SK-N-SH (cell line): Measurements from ENCODE around the gene IQCN. TPM values are rescaled to one million over a fixed set of nuclear protein-coding genes. Genes with fewer than 3 reads are reported as not detected.

ENCODE experiments used
- CTCF ChIA-PET: fragments of 300-600, 350-600 bp; formaldehyde crosslinking; extraction: SDS; loops from one replicate; lab custom pipeline; 2021; lab: Yijun Ruan, JAX
- POLR2A ChIA-PET: fragments of 350-600 bp; sonication (Branson Sonifier 250); formaldehyde crosslinking; extraction: SDS; loops from one replicate; lab custom pipeline; 2020; ENCODE audit warnings: antibody characterized with exemption, inconsistent platforms; lab: Yijun Ruan, JAX
- DNase-seq: peaks from one replicate; pipeline ENCODE4 v3.0.0; 2012
- H2AFZ ChIP-seq: fragments of 200-600 bp; sonication (generic); 2 replicates; pipeline ENCODE4 v1.8.1; 2016; ENCODE audit warnings: antibody characterized with exemption, mild to moderate bottlenecking, low read depth
- H3F3A ChIP-seq: fragments of 200-600 bp; sonication (generic); replicated peaks from 2 replicates; pipeline ENCODE3; 2016; ENCODE audit warnings: antibody characterized with exemption, mild to moderate bottlenecking; ENCODE audit not compliant: insufficient read depth
- H3K27ac ChIP-seq, 2 experiments: fragments of 200-500 bp in 1 of 2; fragments of 200-600 bp in 1 of 2; sonication (Bioruptor generic) in 1 of 2; sonication (generic), shearing (Covaris generic) in 1 of 2; 2 replicates each; pipeline versions ENCODE4 v1.5.1 to v1.6.1; 2014 to 2016; ENCODE audit warnings: low read depth in 2 of 2, inconsistent platforms in 1 of 2, low read length in 1 of 2, mild to moderate bottlenecking in 1 of 2, mixed read lengths in 1 of 2
- H3K27me3 ChIP-seq: fragments of 200-600 bp; sonication (generic), shearing (Covaris generic); 2 replicates; pipeline ENCODE4 v1.6.1; 2016; ENCODE audit warnings: mixed run types; ENCODE audit not compliant: insufficient read depth
- H3K36me3 ChIP-seq, 2 experiments: fragments of 200-500 bp in 1 of 2; fragments of 200-600 bp in 1 of 2; sonication (Bioruptor generic) in 1 of 2; sonication (generic) in 1 of 2; replicated peaks in 1 of 2; 2 replicates each; pipeline versions ENCODE3 to v1.5.1; 2014 to 2016; ENCODE audit warnings: low read length in 1 of 2, mild to moderate bottlenecking in 1 of 2; ENCODE audit not compliant: insufficient read depth in 2 of 2, control insufficient read depth in 1 of 2
- H3K4me1 ChIP-seq, 2 experiments: fragments of 200-500 bp in 1 of 2; fragments of 200-600 bp in 1 of 2; sonication (Bioruptor generic) in 1 of 2; sonication (generic), shearing (Covaris generic) in 1 of 2; 2 replicates each; pipeline versions ENCODE4 v1.5.1 to v1.6.1; 2014 to 2016; ENCODE audit warnings: low read depth in 1 of 2, low read length in 1 of 2, mixed run types in 1 of 2; ENCODE audit not compliant: insufficient read depth in 2 of 2, control insufficient read depth in 1 of 2
- H3K4me2 ChIP-seq: fragments of 200-600 bp; sonication (generic), shearing (Covaris generic); 2 replicates; pipeline ENCODE4 v1.6.1; 2017; ENCODE audit warnings: mixed run types
- H3K4me3 ChIP-seq, 2 experiments: fragments of 200-500 bp in 1 of 2; fragments of 200-600 bp in 1 of 2; sonication (Bioruptor generic) in 1 of 2; sonication (generic), shearing (Covaris generic) in 1 of 2; 2 replicates each; pipeline versions ENCODE4 v1.5.1 to v1.8.1; 2014 to 2016; ENCODE audit warnings: low read depth in 2 of 2, inconsistent platforms in 1 of 2, low read length in 1 of 2, mild to moderate bottlenecking in 1 of 2, mixed read lengths in 1 of 2, moderate library complexity in 1 of 2
- H3K79me2 ChIP-seq: fragments of 200-600 bp; sonication (generic); 2 replicates; pipeline ENCODE4 v1.8.1; 2017; ENCODE audit warnings: mild to moderate bottlenecking; ENCODE audit not compliant: insufficient read depth
- H3K9ac ChIP-seq: fragments of 200-600 bp; sonication (generic); 2 replicates; pipeline ENCODE4 v1.6.1; 2017; ENCODE audit warnings: mixed run types
- H3K9me2 ChIP-seq: fragments of 200-600 bp; sonication (generic); 2 replicates; pipeline ENCODE4 v1.6.1; 2017; ENCODE audit warnings: mixed run types
- H3K9me3 ChIP-seq: fragments of 200-600 bp; sonication (generic); 2 replicates; pipeline ENCODE4 v1.6.1; 2017; ENCODE audit warnings: mixed run types, mild to moderate bottlenecking, moderate library complexity
- H4K20me1 ChIP-seq: fragments of 200-600 bp; sonication (generic); 2 replicates; pipeline ENCODE4 v1.6.1; 2017; ENCODE audit warnings: mild to moderate bottlenecking, mixed run types; ENCODE audit not compliant: insufficient read depth
- CHD2 ChIP-seq: fragments of 150-350 bp; IDR thresholded peaks from 2 replicates; pipeline ENCODE4 v1.6.1; 2018; ENCODE audit warnings: low read length; ENCODE audit not compliant: partially characterized antibody
- EP300 ChIP-seq, 2 experiments: IDR thresholded peaks; 2 replicates each; pipeline versions ENCODE4 v1.4.0 to v1.6.1; 2012; ENCODE audit warnings: borderline replicate concordance in 1 of 2, low read depth in 1 of 2, low read length in 1 of 2
- FOXJ3 ChIP-seq: sonication (generic); formaldehyde crosslinking; IDR thresholded peaks from 2 replicates; pipeline ENCODE4 v1.5.1; 2020; ENCODE audit warnings: mild to moderate bottlenecking, missing genetic modification reagents
- FOXM1 ChIP-seq: IDR thresholded peaks from 2 replicates; pipeline ENCODE4 v1.4.0; 2012; ENCODE audit warnings: low read depth, mild to moderate bottlenecking
- GABPA ChIP-seq: IDR thresholded peaks from 2 replicates; pipeline ENCODE4 v1.4.0; 2012; ENCODE audit warnings: low read depth, mild to moderate bottlenecking
- MAX ChIP-seq: IDR thresholded peaks from 2 replicates; pipeline ENCODE4 v1.4.0; 2012; ENCODE audit warnings: low read depth
- MEF2A ChIP-seq: IDR thresholded peaks from 2 replicates; pipeline ENCODE4 v1.4.0; 2012; ENCODE audit warnings: low read depth, borderline replicate concordance
- MXI1 ChIP-seq: IDR thresholded peaks from 2 replicates; pipeline ENCODE4 v1.6.1; 2012; ENCODE audit warnings: mild to moderate bottlenecking, low read depth, low read length, improper control_type of control experiment
- NRF1 ChIP-seq: IDR thresholded peaks from 2 replicates; pipeline ENCODE4 v1.6.1; 2012; ENCODE audit warnings: low read depth, mild to moderate bottlenecking, low read length
- POLR2AphosphoS5 ChIP-seq: IDR thresholded peaks from 2 replicates; pipeline ENCODE4 v1.6.1; 2012; ENCODE audit warnings: low read depth, low read length
- RCOR1 ChIP-seq: fragments of 150-350 bp; IDR thresholded peaks from 2 replicates; pipeline ENCODE4 v1.6.1; 2017; ENCODE audit warnings: antibody characterized with exemption, low read length
- REST ChIP-seq: IDR thresholded peaks from 2 replicates; pipeline ENCODE4 v1.6.1; 2012; ENCODE audit warnings: mild to moderate bottlenecking, low read depth, low read length, moderate library complexity
- RFX5 ChIP-seq: IDR thresholded peaks from 2 replicates; pipeline ENCODE4 v1.6.1; 2012; ENCODE audit warnings: mild to moderate bottlenecking, improper control_type of control experiment, low read length
- RXRA ChIP-seq: IDR thresholded peaks from 2 replicates; pipeline ENCODE4 v1.4.0; 2012; ENCODE audit warnings: low read depth, mild to moderate bottlenecking, borderline replicate concordance
- TAF1 ChIP-seq: IDR thresholded peaks from 2 replicates; pipeline ENCODE4 v1.6.1; 2012; ENCODE audit warnings: low read depth, mild to moderate bottlenecking, low read length, moderate library complexity, borderline replicate concordance
- TCF12 ChIP-seq: IDR thresholded peaks from 2 replicates; pipeline ENCODE4 v1.4.0; 2012
- TEAD4 ChIP-seq: IDR thresholded peaks from 2 replicates; pipeline ENCODE4 v1.4.0; 2012; ENCODE audit warnings: mild to moderate bottlenecking, borderline replicate concordance; ENCODE audit not compliant: insufficient read depth
- ZBTB33 ChIP-seq: IDR thresholded peaks from 2 replicates; pipeline ENCODE4 v1.4.0; 2012; ENCODE audit warnings: low read depth, borderline replicate concordance
- WGBS: methylation state at CpG from one replicate; pipeline ENCODE4 v1.1.6; 2017; ENCODE audit warnings: low lambda C conversion rate; 5-methylcytosine and 5-hydroxymethylcytosine counted together
- polyA plus RNA-seq, 3 experiments: library from polyadenylated mRNA; depleted of rRNA; stranded (reverse); fragments of >200 nt; gene quantifications; 2 replicates each; pipeline ENCODE4 v1.2.3, GENCODE V29; 2012

The IQCN gene
- polyA plus RNA-seq, 1 of the 3 experiments (the other 2 are of a cell fraction), result 2.5 TPM

GRCh38 chr19:18291590-18292461 is 17.6 kb upstream of the IQCN start:
- peak overlapping the region; percentile 64 for H2AFZ ChIP-seq
- no peaks in the 10 kb centered on the region for H3K9me2 ChIP-seq
- H3K79me2 ChIP-seq, result no peaks in the 10 kb centered on the region
- 2% methylated on average over 25 of the region's 75 CpGs for WGBS
- H3K4me1 ChIP-seq, result peaks cover 8 to 22% of the 10 kb centered on the region in 2 experiments; a peak in 2 of 4 replicates
- H3K27me3 ChIP-seq, result no peaks in the 10 kb centered on the region
- TF ChIP-seq TCF12, result peak; percentile 23; the same call in 1 of the 2 replicates
- 0 out of 2 replicates have a peak, but pooled peaks have one; percentile 47 for TF ChIP-seq MAX
- no peak for TF ChIP-seq RFX5
- TF ChIP-seq FOXM1, result peak; percentile 30; the same call in 1 of the 2 replicates
- TF ChIP-seq FOXJ3 (CRISPR knock-in tag), result peak; percentile 85
- TF ChIP-seq RXRA, result peak; percentile 87
- TF ChIP-seq CHD2, result peak; percentile 49
- no peak for TF ChIP-seq MEF2A
- no peak for TF ChIP-seq NRF1
- TF ChIP-seq TEAD4, result peak; percentile 59; the same call in 1 of the 2 replicates
- TF ChIP-seq ZBTB33, result no peak
- 0 out of 2 replicates have a peak, but pooled peaks have one; percentile 6 for TF ChIP-seq REST
- peak; percentile 40; the same call in 1 of the 2 replicates for TF ChIP-seq POLR2AphosphoS5
- peak; percentile 61 for TF ChIP-seq GABPA
- peak; percentile 14; the same call in 1 of the 2 replicates for TF ChIP-seq MXI1
- TF ChIP-seq EP300 (IDR thresholded peaks at IDR 0.05; ENCODE audit: borderline replicate concordance in 1 of 2, low read depth in 1 of 2, low read length in 1 of 2), result peak; percentile 16 to 22; a peak in 2 of 4 replicates
- TF ChIP-seq RCOR1, result 0 out of 2 replicates have a peak, but pooled peaks have one; percentile 7
- no peak for TF ChIP-seq TAF1
- H3K4me2 ChIP-seq, result peak overlapping the region; percentile 96
- H3F3A ChIP-seq, result peaks cover 22% of the 10 kb centered on the region
- H3K36me3 ChIP-seq, result no peaks in the 10 kb centered on the region
- no peaks in the 10 kb centered on the region for H4K20me1 ChIP-seq
- H3K27ac ChIP-seq, result peak overlapping the region; percentile 72 to 94
- H3K4me3 ChIP-seq, result peak overlapping the region; percentile 58 to 71
- DNase-seq, result peak; percentile 89
- CTCF ChIA-PET, result interaction anchor here (1.0 to 5.1 kb wide), 6 partner anchors 12 to 119 kb away, joined by 4 to 67 read pairs (median 5); partner anchors contain the start of genes JUND and LSM4
- no peaks in the 10 kb centered on the region for H3K9me3 ChIP-seq
- POLR2A ChIA-PET, result interaction anchor here (0.6 to 3.8 kb wide), 9 partner anchors 10 to 258 kb away, joined by 3 to 112 read pairs (median 4); partner anchors contain the start of genes JUND, LSM4 and SSBP4
- peak overlapping the region; percentile 80 for H3K9ac ChIP-seq
